CD8-positive, alpha-beta memory T cell (primary cell): ENCODE measurements around the gene KCNJ11. TPM values are rescaled to one million over a fixed set of nuclear protein-coding genes. Genes with fewer than 3 reads are reported as not detected.
A peak's percentile ranks its signal among the peaks of the same experiment; 100 is the strongest.
"Not testable (repeated sequence)": the region's sequence is repeated elsewhere in the genome, so short reads cannot be mapped to it uniquely, and the experiment has no call there.

Experiments
- CTCF ChIA-PET: fragments of 350-600 bp; sonication (Branson Sonifier 250); formaldehyde crosslinking; loops from one replicate; lab custom pipeline; 2021; ENCODE audit warnings: antibody characterized with exemption; lab: Charles Lee
- POLR2A ChIA-PET: fragments of 350-600 bp; sonication (Branson Sonifier 250); formaldehyde crosslinking; loops from one replicate; lab custom pipeline; 2021; ENCODE audit warnings: antibody characterized with exemption; lab: Charles Lee
- DNase-seq, 5 donors: peaks; one replicate each; pipeline versions ENCODE4 v3.0.0 to v3.0.0-alpha.2; 2020 to 2022; ENCODE audit warnings: mixed read lengths in 1 of 5
- H3K27ac ChIP-seq: one replicate; pipeline ENCODE4 v1.7.0; 2013; ENCODE audit warnings: low read depth, mild to moderate bottlenecking, low read length, moderate library complexity
- H3K27me3 ChIP-seq: 2 replicates; pipeline ENCODE4 v1.7.0; 2013; ENCODE audit warnings: low read length, mild to moderate bottlenecking; ENCODE audit not compliant: insufficient read depth, poor library complexity, severe bottlenecking
- H3K36me3 ChIP-seq: 2 replicates; pipeline ENCODE4 v1.7.0; 2013; ENCODE audit warnings: mild to moderate bottlenecking, low read length, moderate library complexity; ENCODE audit not compliant: insufficient read depth
- H3K4me1 ChIP-seq: 2 replicates; pipeline ENCODE4 v1.7.0; 2013; ENCODE audit warnings: mild to moderate bottlenecking, low read length, moderate library complexity; ENCODE audit not compliant: insufficient read depth
- H3K4me3 ChIP-seq: 2 replicates; pipeline ENCODE4 v1.7.0; 2013; ENCODE audit warnings: mild to moderate bottlenecking, low read length
- H3K9me3 ChIP-seq: 2 replicates; pipeline ENCODE4 v1.7.0; 2013; ENCODE audit warnings: mild to moderate bottlenecking, low read length
- H3K27ac Mint-ChIP-seq, 8 donors: one replicate each; pipeline ENCODE4 v1.8.0; 2020 to 2021; ENCODE audit warnings: mixed read lengths in 8 of 8, mild to moderate bottlenecking in 6 of 8, inconsistent platforms in 3 of 8, moderate library complexity in 3 of 8
- H3K27me3 Mint-ChIP-seq, 2 donors: one replicate each; pipeline ENCODE4 v1.8.0; 2020 to 2021; ENCODE audit warnings: mixed read lengths in 2 of 2, mild to moderate bottlenecking in 1 of 2, moderate library complexity in 1 of 2
- H3K36me3 Mint-ChIP-seq, 3 donors: one replicate each; pipeline ENCODE4 v1.8.0; 2020 to 2021; ENCODE audit warnings: mixed read lengths in 3 of 3, inconsistent platforms in 1 of 3, mild to moderate bottlenecking in 1 of 3
- H3K4me1 Mint-ChIP-seq, 3 donors: one replicate each; pipeline ENCODE4 v1.8.0; 2020 to 2021; ENCODE audit warnings: mixed read lengths in 3 of 3, inconsistent platforms in 1 of 3, mild to moderate bottlenecking in 1 of 3
- H3K4me3 Mint-ChIP-seq, 7 donors: one replicate each; pipeline ENCODE4 v1.8.0; 2020 to 2021; ENCODE audit warnings: mixed read lengths in 7 of 7, mild to moderate bottlenecking in 6 of 7, moderate library complexity in 4 of 7, inconsistent platforms in 2 of 7
- H3K9me3 Mint-ChIP-seq, 5 donors: one replicate each; pipeline ENCODE4 v1.8.0; 2020 to 2022; ENCODE audit warnings: mixed read lengths in 5 of 5, mild to moderate bottlenecking in 3 of 5, moderate library complexity in 2 of 5, inconsistent platforms in 1 of 5
- polyA plus RNA-seq: library from polyadenylated mRNA; unstranded; fragments of 300-500 nt; fragmentation: Illumina TruSeq; gene quantifications from one replicate; pipeline ENCODE4 v1.2.3, GENCODE V29; 2021
- total RNA-seq, 2 experiments: library from RNA; stranded (reverse); gene quantifications; one replicate each; pipeline ENCODE4 v1.2.3, GENCODE V29; 2021

KCNJ11 gene
- total and polyA plus RNA-seq, 3 experiments from 2014 or later = 0.09 to 0.95 (median 0.53) TPM

- H3K27me3 ChIP-seq, H3K9me3 ChIP-seq, H3K4me1 ChIP-seq, H3K4me3 Mint-ChIP-seq, CTCF ChIA-PET, H3K27ac ChIP-seq, H3K9me3 Mint-ChIP-seq, H3K27ac Mint-ChIP-seq, H3K4me3 ChIP-seq, H3K36me3 Mint-ChIP-seq, DNase-seq, H3K36me3 ChIP-seq, H3K4me1 Mint-ChIP-seq, POLR2A ChIA-PET: not testable (repeated sequence)
- H3K27me3 Mint-ChIP-seq = peaks cover 10 to 47% of the 10 kb centered on the region in 2 donors
Measured at GRCh38 chr11:17426233-17426632, 37.8 kb upstream of the KCNJ11 start.

DNA sequence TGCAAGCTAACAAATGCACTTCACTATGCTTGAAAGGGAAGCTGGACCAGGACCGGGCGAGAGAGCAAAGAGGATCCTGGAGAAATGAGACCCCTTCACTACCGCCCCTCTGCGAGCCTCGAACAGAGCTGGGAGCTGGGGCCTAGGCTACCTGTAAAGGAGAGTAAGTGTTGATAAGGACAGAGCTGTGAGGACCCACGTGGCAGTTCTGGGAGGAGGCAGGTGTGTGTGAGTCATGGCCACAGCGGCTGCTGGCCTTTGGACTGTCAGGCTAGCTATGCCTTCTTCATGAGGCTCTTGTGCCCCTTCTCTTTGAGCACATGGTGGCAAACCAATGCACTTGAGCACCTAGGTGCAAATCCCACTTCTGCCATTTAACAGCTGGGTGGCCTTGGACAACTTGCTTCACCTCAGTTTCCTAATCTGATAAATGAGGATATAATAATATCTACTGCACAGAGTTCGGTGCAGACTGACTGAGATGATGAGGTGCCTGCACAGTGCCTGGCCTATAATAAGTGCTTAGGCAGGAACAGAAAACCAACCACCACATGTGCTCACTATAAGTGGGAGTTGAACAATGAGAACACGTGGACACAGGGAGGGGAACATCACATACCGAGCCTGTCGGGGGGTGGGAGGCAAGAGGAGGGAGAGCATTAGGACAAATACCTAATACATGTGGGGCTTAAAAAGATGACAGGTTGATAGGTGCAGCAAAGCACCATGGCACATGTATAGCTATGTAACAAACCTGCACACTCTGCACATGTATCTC, 35.3 kb upstream of the KCNJ11 start:
- no peak overlapping the region for H3K4me3 Mint-ChIP-seq

GRCh38 chr11:17421781-17422180, 33.3 kb upstream of the KCNJ11 start:
- DNase-seq = no peak
- peaks cover 0 to 3% (median 0%) of the 10 kb centered on the region in 5 donors for H3K9me3 Mint-ChIP-seq
- CTCF ChIA-PET = interaction anchor here (1.2 kb wide), 1 partner anchor 106 kb away, joined by 3 read pairs; no protein-coding TSS in a partner anchor

More for the DNA sequence above, 35.3 kb upstream of the KCNJ11 start:
- Histone ChIP-seq H3K27ac (no peak overlapping the region), H3K4me3 (no peak overlapping the region), H3K36me3 (no peaks in the 10 kb centered on the region), H3K9me3 (no peaks in the 10 kb centered on the region), H3K27me3 (no peaks in the 10 kb centered on the region), H3K4me1 (no peaks in the 10 kb centered on the region)
- DNase-seq = no peak
- Mint-ChIP-seq H3K4me1 (no peaks in the 10 kb centered on the region), H3K9me3 (peaks cover 0 to 3% (median 0%) of the 10 kb centered on the region in 5 donors), H3K27ac (peak overlapping the region in 1 of 8 donors; percentile 34), H3K27me3 (peaks cover 13 to 55% of the 10 kb centered on the region in 2 donors), H3K36me3 (no peaks in the 10 kb centered on the region)
- ChIA-PET POLR2A (no interaction called here), CTCF (no interaction called here)

GRCh38 chr11:17418444-17419081, 30.1 kb upstream of the KCNJ11 start:
- no peaks in the 10 kb centered on the region for H3K36me3 Mint-ChIP-seq

More at GRCh38 chr11:17421781-17422180, 33.3 kb upstream of the KCNJ11 start:
- Histone ChIP-seq H3K4me3 (no peak overlapping the region), H3K27ac (no peak overlapping the region), H3K27me3 (no peaks in the 10 kb centered on the region), H3K4me1 (no peaks in the 10 kb centered on the region), H3K36me3 (no peaks in the 10 kb centered on the region), H3K9me3 (no peaks in the 10 kb centered on the region)
- H3K36me3 Mint-ChIP-seq = no peaks in the 10 kb centered on the region
- peaks cover 9 to 61% of the 10 kb centered on the region in 2 donors for H3K27me3 Mint-ChIP-seq
- POLR2A ChIA-PET = no interaction called here
- H3K27ac Mint-ChIP-seq = peak overlapping the region in 1 of 8 donors; percentile 25
- H3K4me3 Mint-ChIP-seq = no peak overlapping the region
- no peaks in the 10 kb centered on the region for H3K4me1 Mint-ChIP-seq

GRCh38 chr11:17416492-17416891, 28.0 kb upstream of the KCNJ11 start:
- H3K9me3 ChIP-seq = no peaks in the 10 kb centered on the region
- Mint-ChIP-seq H3K4me1 (peaks cover 0 to 7% (median 0%) of the 10 kb centered on the region in 3 donors), H3K4me3 (no peak overlapping the region), H3K9me3 (peaks cover 0 to 1% (median 0%) of the 10 kb centered on the region in 5 donors), H3K27ac (no peak overlapping the region), H3K36me3 (no peaks in the 10 kb centered on the region), H3K27me3 (peaks cover 11 to 69% of the 10 kb centered on the region in 2 donors)
- H3K4me3 ChIP-seq = no peak overlapping the region
- ChIA-PET POLR2A (no interaction called here), CTCF (no interaction called here)
- no peaks in the 10 kb centered on the region for H3K4me1 ChIP-seq
- no peaks in the 10 kb centered on the region for H3K27me3 ChIP-seq
- DNase-seq = no peak
- no peak overlapping the region for H3K27ac ChIP-seq
- H3K36me3 ChIP-seq = no peaks in the 10 kb centered on the region

More at GRCh38 chr11:17418444-17419081, 30.1 kb upstream of the KCNJ11 start:
- Histone ChIP-seq H3K27me3 (no peaks in the 10 kb centered on the region), H3K36me3 (no peaks in the 10 kb centered on the region), H3K4me1 (no peaks in the 10 kb centered on the region), H3K27ac (no peak overlapping the region), H3K4me3 (no peak overlapping the region), H3K9me3 (no peaks in the 10 kb centered on the region)
- CTCF ChIA-PET = interaction anchor here (0.8 to 1.0 kb wide), 3 partner anchors 12 to 35 kb away, joined by 3 to 4 read pairs (median 3); partner anchors contain the start of gene KCNJ11
- peaks cover 7 to 75% of the 10 kb centered on the region in 2 donors for H3K27me3 Mint-ChIP-seq
- H3K4me3 Mint-ChIP-seq = no peak overlapping the region
- no peak overlapping the region for H3K27ac Mint-ChIP-seq
- POLR2A ChIA-PET = no interaction called here
- no peak for DNase-seq
- H3K9me3 Mint-ChIP-seq = peaks cover 0 to 1% (median 0%) of the 10 kb centered on the region in 5 donors
- peaks cover 0 to 7% (median 0%) of the 10 kb centered on the region in 3 donors for H3K4me1 Mint-ChIP-seq

DNA sequence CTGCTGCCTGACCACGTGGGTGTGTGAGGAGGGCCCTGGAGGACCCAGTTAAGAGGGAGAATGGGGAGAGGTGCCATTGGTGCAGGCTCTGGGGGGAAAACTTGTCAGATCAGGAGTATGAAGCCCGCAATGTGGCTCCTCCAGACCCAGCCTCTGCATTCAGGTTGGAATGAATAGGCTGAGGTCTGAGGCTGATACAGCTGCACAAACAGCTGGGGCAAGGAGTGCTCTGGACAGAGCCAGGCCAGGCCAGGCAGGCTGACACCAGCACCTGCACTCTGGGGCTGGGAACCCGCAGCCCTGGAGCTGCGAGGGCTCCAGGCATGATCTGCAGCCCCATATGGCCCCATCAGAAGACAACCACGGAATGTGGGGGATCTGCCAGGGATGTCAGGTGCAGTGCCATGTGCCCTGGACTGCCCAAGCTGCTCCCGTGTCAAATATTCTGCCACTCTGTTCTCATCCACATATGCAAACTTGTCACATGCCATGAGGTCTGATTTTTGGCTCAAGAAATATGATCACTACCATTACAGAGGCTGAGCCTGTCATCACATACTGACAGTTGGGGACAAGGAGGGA, 27.2 kb upstream of the KCNJ11 start:
- Mint-ChIP-seq H3K27me3 (peaks cover 8 to 61% of the 10 kb centered on the region in 2 donors), H3K9me3 (no peaks in the 10 kb centered on the region), H3K27ac (no peak overlapping the region), H3K4me3 (no peak overlapping the region), H3K36me3 (no peaks in the 10 kb centered on the region), H3K4me1 (peaks cover 0 to 7% (median 0%) of the 10 kb centered on the region in 3 donors)
- Histone ChIP-seq H3K27me3 (no peaks in the 10 kb centered on the region), H3K27ac (no peak overlapping the region), H3K36me3 (no peaks in the 10 kb centered on the region), H3K9me3 (no peaks in the 10 kb centered on the region), H3K4me1 (no peaks in the 10 kb centered on the region), H3K4me3 (no peak overlapping the region)
- ChIA-PET POLR2A (no interaction called here), CTCF (no interaction called here)
- DNase-seq = no peak

GRCh38 chr11:17414992-17415391, 26.5 kb upstream of the KCNJ11 start:
- Mint-ChIP-seq H3K27ac (no peak overlapping the region), H3K9me3 (no peaks in the 10 kb centered on the region), H3K4me1 (peaks cover 0 to 7% (median 0%) of the 10 kb centered on the region in 3 donors), H3K4me3 (no peak overlapping the region), H3K27me3 (peaks cover 8 to 59% of the 10 kb centered on the region in 2 donors), H3K36me3 (no peaks in the 10 kb centered on the region)
- Histone ChIP-seq H3K27me3 (no peaks in the 10 kb centered on the region), H3K4me1 (no peaks in the 10 kb centered on the region), H3K27ac (no peak overlapping the region), H3K36me3 (no peaks in the 10 kb centered on the region), H3K4me3 (no peak overlapping the region), H3K9me3 (no peaks in the 10 kb centered on the region)
- POLR2A ChIA-PET = no interaction called here
- no peak for DNase-seq
- CTCF ChIA-PET = no interaction called here

GRCh38 chr11:17414317-17414737, 25.9 kb upstream of the KCNJ11 start:
- no peaks in the 10 kb centered on the region for H3K9me3 ChIP-seq
- no peak overlapping the region for H3K27ac Mint-ChIP-seq
- peaks cover 0 to 7% (median 0%) of the 10 kb centered on the region in 3 donors for H3K4me1 Mint-ChIP-seq
- H3K27me3 Mint-ChIP-seq = peaks cover 6 to 55% of the 10 kb centered on the region in 2 donors
- H3K4me1 ChIP-seq = no peaks in the 10 kb centered on the region
- CTCF ChIA-PET = no interaction called here
- H3K27me3 ChIP-seq = no peaks in the 10 kb centered on the region
- H3K4me3 Mint-ChIP-seq = no peak overlapping the region
- H3K4me3 ChIP-seq = no peak overlapping the region
- no peak for DNase-seq
- H3K9me3 Mint-ChIP-seq = no peaks in the 10 kb centered on the region
- POLR2A ChIA-PET = no interaction called here
- H3K36me3 Mint-ChIP-seq = no peaks in the 10 kb centered on the region
- no peaks in the 10 kb centered on the region for H3K36me3 ChIP-seq
- H3K27ac ChIP-seq = no peak overlapping the region
